GM12891 (cell line): ENCODE results near the gene SPATA45.

Experiments
- PAX5 ChIP-seq: IDR thresholded peaks from 2 replicates; pipeline ENCODE4 v1.6.1; 2011; ENCODE audit warnings: low read length, moderate library complexity, mild to moderate bottlenecking; ENCODE audit not compliant: insufficient read depth, severe bottlenecking
- POLR2A ChIP-seq: IDR thresholded peaks from 2 replicates; pipeline ENCODE4 v1.6.1; 2011; ENCODE audit warnings: low read depth, low read length, control low read depth
- POU2F2 ChIP-seq: IDR thresholded peaks from 2 replicates; pipeline ENCODE4 v1.6.1; 2011; ENCODE audit warnings: low read depth, mild to moderate bottlenecking, control low read depth, low read length, moderate library complexity
- TAF1 ChIP-seq: IDR thresholded peaks from 2 replicates; pipeline ENCODE4 v1.6.1; 2011; ENCODE audit warnings: low read depth, low read length, control low read depth

GRCh38 chr1:212783976-212784375 is 63.5 kb downstream of the SPATA45 start:
- no peak for TF ChIP-seq POLR2A
- TF ChIP-seq POU2F2: no peak
- TF ChIP-seq PAX5: no peak
- TF ChIP-seq TAF1: no peak
